ENCODE measurements around the gene OR5AK2. TPM values are rescaled to one million over a fixed set of nuclear protein-coding genes. Genes with fewer than 3 reads are reported as not detected.

The OR5AK2 gene
- total and polyA plus RNA-seq, 9 of the 15 experiments (the other 6 are each of a cell fraction or from before 2014, with no cell fraction given) = not detected

DNA sequence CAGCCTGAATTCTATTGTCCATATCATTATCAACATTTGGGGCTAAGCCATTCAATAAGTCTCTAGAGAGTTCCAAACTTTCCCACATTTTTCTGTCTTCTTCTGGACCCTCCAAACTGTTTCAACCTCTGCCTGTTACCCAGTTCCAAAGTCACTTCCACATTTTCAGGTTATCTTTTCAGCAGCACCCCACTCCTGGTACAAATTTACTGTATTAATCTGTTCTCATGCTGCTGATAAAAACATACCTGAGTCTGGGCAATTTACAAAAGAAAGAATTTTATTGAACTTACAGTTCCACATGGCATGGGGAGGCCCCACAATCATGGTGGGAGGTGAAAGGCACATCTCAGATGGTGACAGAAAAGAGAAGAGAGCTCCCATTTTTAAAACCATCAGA lies 5.8 kb downstream of the OR5AK2 start:
- ATAC-seq (no peak), FAIRE-seq (no peak), DNase-seq (ENCODE audit: extremely low read depth in 1 of 4, low spot score in 3 of 4) (no peak)
- no peaks in the 10 kb centered on the region for H3K4me1 ChIP-seq (replicated peaks in 1 of 2; ENCODE audit: control insufficient read depth in 2 of 2, insufficient read depth in 2 of 2, low read length in 2 of 2)
- no peak overlapping the region for H2AFZ ChIP-seq (ENCODE audit: low read depth, low read length)
- peak; percentile 81 for TF ChIP-seq ZNF707 (CRISPR knock-in tag; conservative IDR thresholded peaks at IDR 0.05)
- TF ChIP-seq, protein P1, sequence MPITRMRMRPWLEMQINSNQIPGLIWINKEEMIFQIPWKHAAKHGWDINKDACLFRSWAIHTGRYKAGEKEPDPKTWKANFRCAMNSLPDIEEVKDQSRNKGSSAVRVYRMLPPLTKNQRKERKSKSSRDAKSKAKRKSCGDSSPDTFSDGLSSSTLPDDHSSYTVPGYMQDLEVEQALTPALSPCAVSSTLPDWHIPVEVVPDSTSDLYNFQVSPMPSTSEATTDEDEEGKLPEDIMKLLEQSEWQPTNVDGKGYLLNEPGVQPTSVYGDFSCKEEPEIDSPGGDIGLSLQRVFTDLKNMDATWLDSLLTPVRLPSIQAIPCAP (CRISPR knock-in tag; IDR thresholded peaks at IDR 0.05; ENCODE audit: borderline replicate concordance) = no peak
- no TSS peak for BruUV-seq (replicated peaks)
- H3K9ac ChIP-seq (ENCODE audit: insufficient read depth in 1 of 2, low read depth in 2 of 2, low read length in 2 of 2) = no peak overlapping the region
- H3K9me3 ChIP-seq (replicated peaks; ENCODE audit: control insufficient read depth, insufficient read depth, low read depth, low read length) = no peaks in the 10 kb centered on the region
- ChIA-PET POLR2A (no interaction called here), CTCF (ENCODE audit: low intra/inter-chr PET ratio) (no interaction called here)
- no peaks in the 10 kb centered on the region for H3K27me3 ChIP-seq (ENCODE audit: control insufficient read depth in 2 of 2, insufficient read depth in 2 of 2, low read length in 2 of 2)
- no peaks in the 10 kb centered on the region for H4K20me1 ChIP-seq (replicated peaks; ENCODE audit: control insufficient read depth, insufficient read depth, low read length)
- H3K79me2 ChIP-seq (ENCODE audit: control insufficient read depth, insufficient read depth, low read length) = no peaks in the 10 kb centered on the region
- in situ Hi-C loops (cut with MboI) = no loop called here
- no peaks in the 10 kb centered on the region for H3K36me3 ChIP-seq (ENCODE audit: control insufficient read depth, insufficient read depth, low read length)
- no peak overlapping the region for H3K27ac ChIP-seq (ENCODE audit: extremely low read depth, low read depth, low read length)
- H3K4me3 ChIP-seq = no peak overlapping the region
- intact Hi-C loops (cut with micrococcal nuclease) = no loop called here
- no peak overlapping the region for H3K4me2 ChIP-seq (ENCODE audit: insufficient read depth, low read length)
- no peaks in the 10 kb centered on the region for H3K9me1 ChIP-seq (ENCODE audit: control insufficient read depth, insufficient read depth, low read length)

DNA sequence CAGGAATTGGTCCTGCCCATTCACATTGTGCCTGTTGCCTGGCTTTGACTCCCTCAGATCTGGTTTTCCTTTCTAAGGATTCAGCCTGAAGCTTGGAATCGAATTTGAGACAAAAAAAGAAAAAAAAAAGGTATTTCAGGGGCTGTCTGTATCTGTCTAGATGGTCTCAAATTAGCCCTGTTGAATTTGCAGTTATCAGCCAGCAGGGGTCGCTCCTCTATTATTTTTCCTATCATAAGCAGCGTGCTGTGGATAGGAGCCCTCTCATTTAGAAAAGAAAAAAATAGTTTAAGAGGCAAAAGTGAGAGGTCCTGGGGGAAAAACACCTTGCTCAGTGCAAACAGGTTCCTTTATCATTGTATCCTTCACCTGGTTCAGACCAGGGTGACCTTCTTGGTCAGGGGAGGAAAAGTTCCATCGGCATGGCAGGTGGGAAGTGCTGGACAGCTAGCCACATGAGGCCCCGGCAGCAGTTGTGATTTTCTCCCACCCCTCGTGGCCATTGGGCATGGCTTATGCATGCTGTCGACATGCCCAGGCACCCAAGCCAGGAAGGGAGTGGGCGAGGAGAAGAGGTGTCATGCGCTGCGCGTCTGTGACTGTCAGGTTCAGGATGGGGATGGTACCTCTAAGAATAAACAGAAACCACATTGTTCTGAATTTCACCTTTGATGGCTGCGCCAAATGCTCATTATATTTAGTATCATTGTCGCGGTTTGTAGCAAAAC lies 13.1 kb downstream of the OR5AK2 start:
- Histone ChIP-seq H3K9me3 (replicated peaks; ENCODE audit: control insufficient read depth, insufficient read depth, low read depth, low read length) (no peaks in the 10 kb centered on the region), H3K4me3 (no peak overlapping the region), H4K20me1 (replicated peaks; ENCODE audit: control insufficient read depth, insufficient read depth, low read length) (no peaks in the 10 kb centered on the region), H3K4me1 (replicated peaks in 1 of 2; ENCODE audit: control insufficient read depth in 2 of 2, insufficient read depth in 2 of 2, low read length in 2 of 2) (no peaks in the 10 kb centered on the region), H3K9ac (ENCODE audit: insufficient read depth in 1 of 2, low read depth in 2 of 2, low read length in 2 of 2) (no peak overlapping the region; a peak in 1 of 4 replicates), H3K9me1 (ENCODE audit: control insufficient read depth, insufficient read depth, low read length) (no peaks in the 10 kb centered on the region), H3K27me3 (ENCODE audit: control insufficient read depth in 2 of 2, insufficient read depth in 2 of 2, low read length in 2 of 2) (no peaks in the 10 kb centered on the region), H3K27ac (ENCODE audit: extremely low read depth, low read depth, low read length) (no peak overlapping the region), H3K36me3 (ENCODE audit: control insufficient read depth, insufficient read depth, low read length) (no peaks in the 10 kb centered on the region), H3K4me2 (ENCODE audit: insufficient read depth, low read length) (no peak overlapping the region), H3K79me2 (ENCODE audit: control insufficient read depth, insufficient read depth, low read length) (no peaks in the 10 kb centered on the region), H2AFZ (ENCODE audit: low read depth, low read length) (no peak overlapping the region)
- intact Hi-C loops (cut with micrococcal nuclease) (loop anchor here (1.0 to 5.0 kb wide), 3 partner anchors 115 to 338 kb away; no protein-coding TSS in a partner anchor), in situ Hi-C loops (cut with MboI) (loop anchor here (10.0 kb wide), 1 partner anchor 243 kb away; no protein-coding TSS in a partner anchor)
- DNase-seq (ENCODE audit: extremely low read depth in 1 of 4, low spot score in 3 of 4) (peak; percentile 28 to 41 (median 32)), ATAC-seq (peak; percentile 88), FAIRE-seq (peak; percentile 37)
- ChIA-PET POLR2A (no interaction called here), CTCF (ENCODE audit: low intra/inter-chr PET ratio) (interaction anchor here (0.6 to 1.1 kb wide), 3 partner anchors 247 to 1512 kb away, joined by 3 read pairs; no protein-coding TSS in a partner anchor)
- 18% methylated on average over 14 of the region's 14 CpGs for WGBS (ENCODE audit: insufficient coverage, low coverage, missing lambda C conversion rate)
- BruUV-seq (replicated peaks) = no TSS peak
- TF ChIP-seq ZNF282 (CRISPR knock-in tag; IDR thresholded peaks at IDR 0.05) (no peak), RAD21 (CRISPR knock-in tag; conservative IDR thresholded peaks at IDR 0.05 in 1 of 2, IDR thresholded peaks at IDR 0.05 in 1 of 2) (peak in 1 of 2 experiments; percentile 39; a peak in 2 of 4 replicates), NFRKB (IDR thresholded peaks at IDR 0.05; ENCODE audit: low read depth) (no peak), PRMT5 (CRISPR knock-in tag; IDR thresholded peaks at IDR 0.05) (no peak), TBL1XR1 (IDR thresholded peaks at IDR 0.05; ENCODE audit: low read length in 2 of 2) (no peak), RUNX1 (IDR thresholded peaks at IDR 0.05; ENCODE audit: low read depth) (no peak), ZNF431 (CRISPR knock-in tag; IDR thresholded peaks at IDR 0.05) (no peak), ZNF764 (CRISPR knock-in tag; IDR thresholded peaks at IDR 0.05; ENCODE audit: low read depth) (no peak), SMC3 (conservative IDR thresholded peaks at IDR 0.05; ENCODE audit: insufficient read depth, low read depth, low read length) (0 out of 2 replicates have a peak, but pooled peaks have one; percentile 22)
- TF ChIP-seq, protein P2, sequence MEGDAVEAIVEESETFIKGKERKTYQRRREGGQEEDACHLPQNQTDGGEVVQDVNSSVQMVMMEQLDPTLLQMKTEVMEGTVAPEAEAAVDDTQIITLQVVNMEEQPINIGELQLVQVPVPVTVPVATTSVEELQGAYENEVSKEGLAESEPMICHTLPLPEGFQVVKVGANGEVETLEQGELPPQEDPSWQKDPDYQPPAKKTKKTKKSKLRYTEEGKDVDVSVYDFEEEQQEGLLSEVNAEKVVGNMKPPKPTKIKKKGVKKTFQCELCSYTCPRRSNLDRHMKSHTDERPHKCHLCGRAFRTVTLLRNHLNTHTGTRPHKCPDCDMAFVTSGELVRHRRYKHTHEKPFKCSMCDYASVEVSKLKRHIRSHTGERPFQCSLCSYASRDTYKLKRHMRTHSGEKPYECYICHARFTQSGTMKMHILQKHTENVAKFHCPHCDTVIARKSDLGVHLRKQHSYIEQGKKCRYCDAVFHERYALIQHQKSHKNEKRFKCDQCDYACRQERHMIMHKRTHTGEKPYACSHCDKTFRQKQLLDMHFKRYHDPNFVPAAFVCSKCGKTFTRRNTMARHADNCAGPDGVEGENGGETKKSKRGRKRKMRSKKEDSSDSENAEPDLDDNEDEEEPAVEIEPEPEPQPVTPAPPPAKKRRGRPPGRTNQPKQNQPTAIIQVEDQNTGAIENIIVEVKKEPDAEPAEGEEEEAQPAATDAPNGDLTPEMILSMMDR (IDR thresholded peaks at IDR 0.05 in 2 of 3, conservative IDR thresholded peaks at IDR 0.05 in 1 of 3; ENCODE audit: insufficient read depth in 2 of 3, low read depth in 1 of 3, low read length in 3 of 3) = peak; percentile 45 to 61 (median 55); a peak in 5 of 6 replicates
